ENCODE results near the gene GPC3.

Gene GPC3

GRCh38 chrX:133850399-133850798, 135.0 kb downstream of the GPC3 start:
- TF ChIP-seq CTCF (IDR thresholded peaks at IDR 0.05; ENCODE audit: low read depth, low read length), result no peak

GRCh38 chrX:133849676-133850075, 135.7 kb downstream of the GPC3 start:
- no peak for TF ChIP-seq CTCF (IDR thresholded peaks at IDR 0.05; ENCODE audit: low read depth, low read length)
- DNase-seq (ENCODE audit: extremely low read depth, low read depth), result no peak

More at GRCh38 chrX:133850399-133850798, 135.0 kb downstream of the GPC3 start:
- DNase-seq (ENCODE audit: extremely low read depth, low read depth), result no peak

- no peak for TF ChIP-seq CTCF (IDR thresholded peaks at IDR 0.05; ENCODE audit: low read depth, low read length)
- no peak for DNase-seq (ENCODE audit: extremely low read depth, low read depth)
These were observed 137.9 kb downstream of the GPC3 start for GRCh38 chrX:133847340-133847994.

- TF ChIP-seq CTCF (IDR thresholded peaks at IDR 0.05; ENCODE audit: low read depth, low read length), result no peak
- no peak for DNase-seq (ENCODE audit: extremely low read depth, low read depth)
These were observed 139.1 kb downstream of the GPC3 start for GRCh38 chrX:133846311-133846710.

- no peak for DNase-seq (ENCODE audit: extremely low read depth, low read depth)
- no peak for TF ChIP-seq CTCF (IDR thresholded peaks at IDR 0.05; ENCODE audit: low read depth, low read length)
These were observed 145.0 kb downstream of the GPC3 start for GRCh38 chrX:133840415-133840814.

GRCh38 chrX:133838761-133839676, 146.4 kb downstream of the GPC3 start:
- TF ChIP-seq CTCF (IDR thresholded peaks at IDR 0.05; ENCODE audit: low read depth, low read length), result peak; percentile 71
- no peak for DNase-seq (ENCODE audit: extremely low read depth, low read depth)

- no peak for DNase-seq (ENCODE audit: extremely low read depth, low read depth)
- TF ChIP-seq CTCF (IDR thresholded peaks at IDR 0.05; ENCODE audit: low read depth, low read length), result no peak
These were observed 148.3 kb downstream of the GPC3 start for GRCh38 chrX:133837091-133837490.

Data from AG09319 (cell line).